Panc1 (cell line): ENCODE measurements around the gene KANSL3. TPM values are rescaled to one million over a fixed set of nuclear protein-coding genes. Genes with fewer than 3 reads are reported as not detected.

Experiments used
- ATAC-seq: fragments of 200-7000 bp; cut with Tn5 transposase; 2 replicates; pipeline ENCODE4 v1.9.1; 2020; ENCODE audit warnings: mild to moderate bottlenecking, moderate library complexity
- BruUV-seq: library from RNA; stranded (reverse); fragments of 400-500 nt; replicated peaks from 2 replicates; lab custom pipeline; 2021; lab: Mats Ljungman, UMichigan
- CTCF ChIA-PET: fragments of 300-600 bp; sonication (Branson Sonifier 250); formaldehyde crosslinking; loops from one replicate; lab custom pipeline; 2022; ENCODE audit warnings: antibody characterized with exemption; lab: Charles Lee
- POLR2A ChIA-PET: fragments of 300-600 bp; sonication (Branson Sonifier 250); formaldehyde crosslinking; loops from one replicate; lab custom pipeline; 2022; ENCODE audit warnings: antibody characterized with exemption; lab: Charles Lee
- DNase-seq: peaks from one replicate; pipeline ENCODE4 v3.0.0-alpha.2; 2010; ENCODE audit warnings: low read depth, low spot score
- H3K27ac ChIP-seq: 2 replicates; pipeline ENCODE4 v1.5.1; 2011; ENCODE audit warnings: mild to moderate bottlenecking, low read length, inconsistent platforms
- H3K27me3 ChIP-seq: fragments of 200-500 bp; sonication (Bioruptor generic); 2 replicates; pipeline ENCODE4 v1.6.0; 2014; ENCODE audit warnings: low read length, inconsistent platforms; ENCODE audit not compliant: control insufficient read depth, insufficient read depth
- H3K36me3 ChIP-seq: fragments of 200-500 bp; sonication (Bioruptor generic); 2 replicates; pipeline ENCODE4 v1.5.1; 2014; ENCODE audit warnings: inconsistent platforms, mild to moderate bottlenecking, low read length, moderate library complexity; ENCODE audit not compliant: control insufficient read depth, insufficient read depth
- H3K4me1 ChIP-seq: 2 replicates; pipeline ENCODE4 v1.5.1; 2011; ENCODE audit warnings: inconsistent platforms, mild to moderate bottlenecking, low read length, moderate library complexity; ENCODE audit not compliant: control insufficient read depth, insufficient read depth
- H3K4me3 ChIP-seq, 2 experiments: 2 replicates each; pipeline ENCODE4 v1.5.1; 2011 to 2012; ENCODE audit warnings: low read depth in 2 of 2, low read length in 2 of 2, mild to moderate bottlenecking in 2 of 2, inconsistent platforms in 1 of 2, moderate library complexity in 1 of 2
- H3K9me3 ChIP-seq: fragments of 200-500 bp; sonication (Bioruptor generic); 2 replicates; pipeline ENCODE4 v1.5.1; 2014; ENCODE audit warnings: low read depth, mild to moderate bottlenecking, inconsistent platforms, low read length, moderate library complexity; ENCODE audit not compliant: control insufficient read depth, insufficient read depth
- POLR2AphosphoS5 ChIP-seq: IDR thresholded peaks from 2 replicates; pipeline ENCODE4 v1.6.1; 2012; ENCODE audit warnings: mild to moderate bottlenecking, low read depth, low read length, moderate library complexity
- REST ChIP-seq, 2 experiments: IDR thresholded peaks; 2 replicates each; pipeline ENCODE4 v1.6.1; 2011 to 2012; ENCODE audit warnings: low read depth in 2 of 2, control low read depth in 1 of 2, low read length in 1 of 2, mild to moderate bottlenecking in 1 of 2, moderate library complexity in 1 of 2; ENCODE audit not compliant: insufficient read depth in 1 of 2
- SIN3A ChIP-seq: IDR thresholded peaks from 2 replicates; pipeline ENCODE4 v1.6.1; 2012; ENCODE audit warnings: low read depth, mild to moderate bottlenecking, low read length, moderate library complexity, borderline replicate concordance; ENCODE audit not compliant: insufficient read depth
- TCF7L2 ChIP-seq: IDR thresholded peaks from 2 replicates; pipeline ENCODE4 v1.6.1; 2011; ENCODE audit warnings: mild to moderate bottlenecking, low read depth, low read length, inconsistent platforms
- in situ Hi-C: cut with HindIII; loops from 2 replicates; pipeline ENCODE4 v1.10.0; 2016; ENCODE audit warnings: low sequenced_read_pairs, low pct_unique_long_range_greater_than_20kb
- intact Hi-C: fragments of 100-400 bp; cut with micrococcal nuclease; formaldehyde crosslinking; loops from one replicate; pipeline ENCODE4 v1.10.0; 2022; ENCODE audit not compliant: unreplicated experiment
- total RNA-seq: library from RNA; stranded (reverse); gene quantifications from one replicate; pipeline ENCODE4 v1.2.1, GENCODE V29; 2021; ENCODE audit not compliant: unreplicated experiment
- TF ChIP-seq, protein P1 (sequence below): fragments of 450-650 bp; IDR thresholded peaks from 2 replicates; pipeline ENCODE4 v1.5.1; 2017; ENCODE audit warnings: mild to moderate bottlenecking

The KANSL3 gene
- total RNA-seq, 1 experiment from 2014 or later = 50.3 TPM

DNA sequence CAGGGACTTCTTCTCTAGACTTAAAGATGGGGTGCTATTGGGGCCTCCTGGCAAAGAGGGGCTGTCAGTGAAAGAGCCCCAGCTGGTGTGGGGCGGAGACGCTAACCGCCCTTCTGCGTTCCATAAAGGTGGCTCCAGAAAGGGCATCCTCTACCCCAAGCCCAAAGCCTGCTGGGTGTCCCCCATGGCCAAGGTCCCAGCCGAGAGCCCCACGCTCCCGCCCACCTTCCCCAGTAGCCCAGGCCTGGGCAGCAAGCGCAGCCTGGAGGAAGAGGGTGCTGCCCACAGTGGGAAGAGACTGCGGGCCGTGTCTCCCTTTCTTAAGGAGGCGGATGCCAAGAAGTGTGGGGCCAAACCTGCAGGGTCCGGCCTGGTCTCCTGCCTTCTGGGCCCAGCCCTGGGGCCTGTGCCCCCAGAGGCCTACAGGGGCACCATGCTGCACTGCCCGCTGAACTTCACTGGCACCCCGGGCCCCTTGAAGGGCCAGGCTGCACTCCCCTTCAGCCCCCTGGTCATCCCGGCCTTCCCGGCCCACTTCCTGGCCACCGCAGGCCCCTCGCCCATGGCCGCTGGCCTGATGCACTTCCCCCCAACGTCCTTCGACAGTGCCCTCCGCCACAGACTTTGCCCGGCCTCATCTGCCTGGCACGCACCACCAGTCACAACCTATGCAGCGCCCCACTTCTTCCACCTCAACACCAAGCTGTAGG, 86.4 kb downstream of the KANSL3 start:
- Histone ChIP-seq H3K36me3 (no peaks in the 10 kb centered on the region), H3K4me1 (peaks cover 8% of the 10 kb centered on the region), H3K27ac (no peak overlapping the region), H3K9me3 (no peaks in the 10 kb centered on the region), H3K27me3 (no peaks in the 10 kb centered on the region), H3K4me3 (no peak overlapping the region)
- no peak for ATAC-seq
- intact Hi-C loops = no loop called here
- ChIA-PET POLR2A (no interaction called here), CTCF (no interaction called here)
- DNase-seq = no peak
- no TSS peak for BruUV-seq
- in situ Hi-C loops = no loop called here
- TF ChIP-seq SIN3A (no peak), TCF7L2 (no peak), REST (IDR thresholded peaks at IDR 0.05; ENCODE audit: insufficient read depth in 1 of 2, low read depth in 2 of 2, low read length in 1 of 2) (no peak), POLR2AphosphoS5 (no peak)
- TF ChIP-seq, protein P1, sequence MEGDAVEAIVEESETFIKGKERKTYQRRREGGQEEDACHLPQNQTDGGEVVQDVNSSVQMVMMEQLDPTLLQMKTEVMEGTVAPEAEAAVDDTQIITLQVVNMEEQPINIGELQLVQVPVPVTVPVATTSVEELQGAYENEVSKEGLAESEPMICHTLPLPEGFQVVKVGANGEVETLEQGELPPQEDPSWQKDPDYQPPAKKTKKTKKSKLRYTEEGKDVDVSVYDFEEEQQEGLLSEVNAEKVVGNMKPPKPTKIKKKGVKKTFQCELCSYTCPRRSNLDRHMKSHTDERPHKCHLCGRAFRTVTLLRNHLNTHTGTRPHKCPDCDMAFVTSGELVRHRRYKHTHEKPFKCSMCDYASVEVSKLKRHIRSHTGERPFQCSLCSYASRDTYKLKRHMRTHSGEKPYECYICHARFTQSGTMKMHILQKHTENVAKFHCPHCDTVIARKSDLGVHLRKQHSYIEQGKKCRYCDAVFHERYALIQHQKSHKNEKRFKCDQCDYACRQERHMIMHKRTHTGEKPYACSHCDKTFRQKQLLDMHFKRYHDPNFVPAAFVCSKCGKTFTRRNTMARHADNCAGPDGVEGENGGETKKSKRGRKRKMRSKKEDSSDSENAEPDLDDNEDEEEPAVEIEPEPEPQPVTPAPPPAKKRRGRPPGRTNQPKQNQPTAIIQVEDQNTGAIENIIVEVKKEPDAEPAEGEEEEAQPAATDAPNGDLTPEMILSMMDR = no peak

DNA sequence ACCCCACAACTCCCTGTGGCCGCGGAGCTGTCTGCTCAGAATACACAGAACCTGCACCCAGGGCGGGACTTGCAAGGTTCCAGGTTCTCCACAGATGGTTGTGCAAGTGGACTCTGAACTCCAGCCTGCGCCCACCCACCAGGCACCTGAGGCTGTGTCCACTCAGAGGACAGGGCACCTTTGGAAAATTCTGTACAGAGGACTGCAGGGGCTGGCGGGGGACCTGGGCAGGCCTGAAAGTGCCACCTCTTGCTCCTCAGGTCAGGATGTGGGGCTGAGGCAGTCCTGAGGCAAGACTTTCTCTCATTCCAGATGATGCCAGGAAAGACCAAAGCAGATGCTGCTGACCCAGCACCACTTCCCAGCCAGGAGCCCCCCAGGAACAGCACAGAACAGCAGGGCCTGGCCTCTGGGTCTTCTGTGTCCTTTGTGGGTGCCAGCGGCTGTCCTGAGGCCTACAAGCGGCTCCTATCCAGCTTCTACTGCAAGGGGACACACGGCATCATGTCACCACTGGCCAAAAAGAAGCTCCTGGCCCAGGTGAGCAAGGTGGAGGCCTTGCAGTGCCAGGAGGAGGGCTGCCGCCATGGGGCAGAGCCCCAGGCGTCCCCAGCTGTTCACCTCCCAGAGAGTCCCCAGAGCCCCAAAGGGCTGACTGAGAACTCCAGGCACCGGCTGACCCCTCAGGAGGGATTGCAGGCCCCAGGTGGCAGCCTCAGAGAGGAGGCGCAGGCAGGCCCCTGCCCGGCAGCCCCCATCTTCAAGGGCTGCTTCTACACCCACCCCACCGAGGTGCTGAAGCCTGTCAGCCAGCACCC, 87.1 kb downstream of the KANSL3 start:
- H3K9me3 ChIP-seq = no peaks in the 10 kb centered on the region
- in situ Hi-C loops (no loop called here), intact Hi-C loops (no loop called here)
- peaks cover 4% of the 10 kb centered on the region; the same call in 1 of the 2 replicates for H3K4me1 ChIP-seq
- H3K27ac ChIP-seq = no peak overlapping the region
- no peak for DNase-seq
- no peaks in the 10 kb centered on the region for H3K36me3 ChIP-seq
- ChIA-PET CTCF (no interaction called here), POLR2A (no interaction called here)
- no peak overlapping the region for H3K4me3 ChIP-seq
- H3K27me3 ChIP-seq = no peaks in the 10 kb centered on the region
- TF ChIP-seq SIN3A = no peak
- TF ChIP-seq, protein P1 = no peak
- no peak for TF ChIP-seq POLR2AphosphoS5
- no peak for TF ChIP-seq REST (IDR thresholded peaks at IDR 0.05; ENCODE audit: insufficient read depth in 1 of 2, low read depth in 2 of 2, low read length in 1 of 2)
- TF ChIP-seq TCF7L2 = no peak
- no TSS peak for BruUV-seq
- no peak for ATAC-seq
